ENCODE results near the gene INPP4B. TPM values are rescaled to one million over a fixed set of nuclear protein-coding genes. Genes with fewer than 3 reads are reported as not detected.

INPP4B gene
- total RNA-seq, 1 donor from 2014 or later, result 3.4 TPM

- no peaks in the 10 kb centered on the region for H3K36me3 Mint-ChIP-seq (ENCODE audit: insufficient read depth)
Observed at GRCh38 chr4:142316913-142317312, 529.2 kb downstream of the INPP4B start.

GRCh38 chr4:142316025-142316424, 530.1 kb downstream of the INPP4B start:
- H3K27me3 Mint-ChIP-seq, result peaks cover 5% of the 10 kb centered on the region

More at GRCh38 chr4:142316913-142317312, 529.2 kb downstream of the INPP4B start:
- no peak overlapping the region for H3K4me3 Mint-ChIP-seq (ENCODE audit: low read depth)
- DNase-seq (ENCODE audit: low spot score, unreplicated experiment), result no peak
- TF ChIP-seq CTCF (IDR thresholded peaks at IDR 0.05; ENCODE audit: unreplicated experiment), result no peak
- peaks cover 12% of the 10 kb centered on the region for H3K9me3 Mint-ChIP-seq (ENCODE audit: low read depth)
- peaks cover 9% of the 10 kb centered on the region for H3K4me1 Mint-ChIP-seq (ENCODE audit: low read depth)
- peaks cover 5% of the 10 kb centered on the region for H3K27me3 Mint-ChIP-seq
- H3K27ac Mint-ChIP-seq, result no peak overlapping the region

GRCh38 chr4:142314686-142315085, 531.4 kb downstream of the INPP4B start:
- TF ChIP-seq CTCF (IDR thresholded peaks at IDR 0.05; ENCODE audit: unreplicated experiment), result no peak
- Mint-ChIP-seq H3K36me3 (ENCODE audit: insufficient read depth) (no peaks in the 10 kb centered on the region), H3K9me3 (ENCODE audit: low read depth) (no peaks in the 10 kb centered on the region), H3K4me3 (ENCODE audit: low read depth) (no peak overlapping the region), H3K27me3 (peaks cover 5% of the 10 kb centered on the region), H3K27ac (no peak overlapping the region), H3K4me1 (ENCODE audit: low read depth) (peaks cover 9% of the 10 kb centered on the region)
- DNase-seq (ENCODE audit: low spot score, unreplicated experiment), result peak; percentile 14

More at GRCh38 chr4:142316025-142316424, 530.1 kb downstream of the INPP4B start:
- TF ChIP-seq CTCF (IDR thresholded peaks at IDR 0.05; ENCODE audit: unreplicated experiment), result no peak
- DNase-seq (ENCODE audit: low spot score, unreplicated experiment), result no peak
- no peak overlapping the region for H3K4me3 Mint-ChIP-seq (ENCODE audit: low read depth)
- peaks cover 4% of the 10 kb centered on the region for H3K9me3 Mint-ChIP-seq (ENCODE audit: low read depth)
- H3K4me1 Mint-ChIP-seq (ENCODE audit: low read depth), result peaks cover 9% of the 10 kb centered on the region
- no peaks in the 10 kb centered on the region for H3K36me3 Mint-ChIP-seq (ENCODE audit: insufficient read depth)
- peak overlapping the region; percentile 17 for H3K27ac Mint-ChIP-seq

GRCh38 chr4:142314247-142314646, 531.9 kb downstream of the INPP4B start:
- Mint-ChIP-seq H3K36me3 (ENCODE audit: insufficient read depth) (no peaks in the 10 kb centered on the region), H3K9me3 (ENCODE audit: low read depth) (no peaks in the 10 kb centered on the region), H3K27ac (no peak overlapping the region), H3K4me1 (ENCODE audit: low read depth) (peaks cover 10% of the 10 kb centered on the region), H3K27me3 (peaks cover 5% of the 10 kb centered on the region), H3K4me3 (ENCODE audit: low read depth) (no peak overlapping the region)
- no peak for TF ChIP-seq CTCF (IDR thresholded peaks at IDR 0.05; ENCODE audit: unreplicated experiment)
- no peak for DNase-seq (ENCODE audit: low spot score, unreplicated experiment)

GRCh38 chr4:142312391-142312790, 533.7 kb downstream of the INPP4B start:
- H3K9me3 Mint-ChIP-seq (ENCODE audit: low read depth), result no peaks in the 10 kb centered on the region
- H3K4me1 Mint-ChIP-seq (ENCODE audit: low read depth), result peaks cover 10% of the 10 kb centered on the region
- H3K4me3 Mint-ChIP-seq (ENCODE audit: low read depth), result no peak overlapping the region
- no peak for TF ChIP-seq CTCF (IDR thresholded peaks at IDR 0.05; ENCODE audit: unreplicated experiment)
- no peaks in the 10 kb centered on the region for H3K36me3 Mint-ChIP-seq (ENCODE audit: insufficient read depth)
- no peak for DNase-seq (ENCODE audit: low spot score, unreplicated experiment)
- H3K27ac Mint-ChIP-seq, result no peak overlapping the region
- H3K27me3 Mint-ChIP-seq, result peaks cover 5% of the 10 kb centered on the region

Data from progenitor cell of endocrine pancreas (in vitro differentiated cells).